ENCODE results near the gene ZNF320. TPM values are rescaled to one million over a fixed set of nuclear protein-coding genes. Genes with fewer than 3 reads are reported as not detected.
"Not testable (repeated sequence)": the region's sequence is repeated elsewhere in the genome, so short reads cannot be mapped to it uniquely, and the experiment has no call there.

Gene ZNF320
- polyA plus RNA-seq, 1 of the 3 experiments (the other 2 are of a cell fraction): 6.9 TPM

DNA sequence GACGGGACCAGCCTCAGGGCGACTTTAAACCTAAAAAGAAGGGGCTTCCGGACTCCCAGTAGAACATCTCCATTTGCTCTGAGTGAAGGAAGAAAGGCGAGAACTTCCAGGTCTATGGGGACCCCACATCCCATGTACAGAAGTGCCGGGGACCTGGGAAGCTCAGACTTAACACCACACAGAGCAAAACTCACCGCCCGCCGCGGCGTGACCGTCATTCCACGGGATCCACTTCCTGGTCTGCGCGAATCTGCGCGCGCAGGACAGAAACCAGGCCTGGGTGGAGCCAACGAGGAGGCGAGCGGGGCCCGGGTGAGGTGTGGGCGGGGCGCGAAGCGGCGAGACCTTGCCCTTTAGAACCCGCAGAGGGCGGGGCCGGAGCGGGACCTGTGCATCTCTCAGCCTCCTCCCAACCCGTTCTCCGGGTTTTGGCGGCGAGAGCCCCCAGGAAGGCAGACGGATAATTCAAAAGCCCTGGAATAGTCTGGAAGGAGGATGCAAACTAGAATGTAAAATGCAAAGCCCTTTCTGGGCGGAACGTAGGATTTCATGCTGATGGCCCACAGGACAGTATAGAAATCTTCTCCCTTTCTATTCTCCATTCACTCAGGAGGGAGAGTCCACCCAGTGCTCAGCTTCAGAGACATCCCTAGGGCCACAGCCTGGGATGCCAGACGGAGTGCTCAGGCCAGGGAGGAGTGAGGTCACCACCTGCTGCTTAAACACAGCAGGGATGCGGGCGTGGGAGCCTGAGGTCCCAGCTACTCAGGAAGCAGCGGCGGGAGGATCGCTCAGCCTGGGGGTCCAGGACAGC lies 39.9 kb downstream of the ZNF320 start, which contains the start of gene ZNF468:
Gene ZNF468 (minus strand): TSS at position 242 of the 814 bp plus-strand sequence. CDS start 3,347 bp downstream, outside the sequence.
- CTCF ChIA-PET: interaction anchor here (0.6 kb wide), 1 partner anchor 124 kb away, joined by 4 read pairs; no protein-coding TSS in a partner anchor
- H3K27me3 ChIP-seq (ENCODE audit: insufficient read depth); POLR2A ChIA-PET; H4K20me1 ChIP-seq (ENCODE audit: insufficient read depth); H3K9me2 ChIP-seq; H3K4me1 ChIP-seq (ENCODE audit: control insufficient read depth in 1 of 2, insufficient read depth in 2 of 2, low read depth in 1 of 2, low read length in 1 of 2); H3F3A ChIP-seq (replicated peaks; ENCODE audit: insufficient read depth); H3K79me2 ChIP-seq (ENCODE audit: insufficient read depth); H3K9me3 ChIP-seq: not testable (repeated sequence)
- Histone ChIP-seq H3K27ac (ENCODE audit: low read depth in 2 of 2, low read length in 1 of 2) (peak within 1 kb of the TSS in 1 of 2 experiments; percentile 67; a peak in 2 of 4 replicates), H3K4me2 (peak within 1 kb of the TSS; percentile 81), H2AFZ (ENCODE audit: low read depth) (peak within 1 kb of the TSS; percentile 97), H3K9ac (peak within 1 kb of the TSS; percentile 74), H3K4me3 (ENCODE audit: low read depth in 2 of 2, low read length in 1 of 2) (peak within 1 kb of the TSS; percentile 63 to 77), H3K36me3 (replicated peaks in 1 of 2; ENCODE audit: control insufficient read depth in 1 of 2, insufficient read depth in 2 of 2, low read length in 1 of 2) (peaks cover 0 to 12% of the 10 kb centered on the region in 2 experiments)
- TF ChIP-seq, protein P1, sequence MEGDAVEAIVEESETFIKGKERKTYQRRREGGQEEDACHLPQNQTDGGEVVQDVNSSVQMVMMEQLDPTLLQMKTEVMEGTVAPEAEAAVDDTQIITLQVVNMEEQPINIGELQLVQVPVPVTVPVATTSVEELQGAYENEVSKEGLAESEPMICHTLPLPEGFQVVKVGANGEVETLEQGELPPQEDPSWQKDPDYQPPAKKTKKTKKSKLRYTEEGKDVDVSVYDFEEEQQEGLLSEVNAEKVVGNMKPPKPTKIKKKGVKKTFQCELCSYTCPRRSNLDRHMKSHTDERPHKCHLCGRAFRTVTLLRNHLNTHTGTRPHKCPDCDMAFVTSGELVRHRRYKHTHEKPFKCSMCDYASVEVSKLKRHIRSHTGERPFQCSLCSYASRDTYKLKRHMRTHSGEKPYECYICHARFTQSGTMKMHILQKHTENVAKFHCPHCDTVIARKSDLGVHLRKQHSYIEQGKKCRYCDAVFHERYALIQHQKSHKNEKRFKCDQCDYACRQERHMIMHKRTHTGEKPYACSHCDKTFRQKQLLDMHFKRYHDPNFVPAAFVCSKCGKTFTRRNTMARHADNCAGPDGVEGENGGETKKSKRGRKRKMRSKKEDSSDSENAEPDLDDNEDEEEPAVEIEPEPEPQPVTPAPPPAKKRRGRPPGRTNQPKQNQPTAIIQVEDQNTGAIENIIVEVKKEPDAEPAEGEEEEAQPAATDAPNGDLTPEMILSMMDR (IDR thresholded peaks at IDR 0.05): peak; percentile 26
- TF ChIP-seq RAD21 (IDR thresholded peaks at IDR 0.05; ENCODE audit: low read length) (0 out of 2 replicates have a peak, but pooled peaks have one; percentile 5), ELF1 (IDR thresholded peaks at IDR 0.05) (peak; percentile 89), MXI1 (IDR thresholded peaks at IDR 0.05; ENCODE audit: low read depth, low read length) (peak; percentile 72), NRF1 (IDR thresholded peaks at IDR 0.05; ENCODE audit: low read depth, low read length) (peak; percentile 60), POLR2AphosphoS5 (IDR thresholded peaks at IDR 0.05; ENCODE audit: low read depth, low read length) (peak; percentile 81)
- TF ChIP-seq, protein P2, sequence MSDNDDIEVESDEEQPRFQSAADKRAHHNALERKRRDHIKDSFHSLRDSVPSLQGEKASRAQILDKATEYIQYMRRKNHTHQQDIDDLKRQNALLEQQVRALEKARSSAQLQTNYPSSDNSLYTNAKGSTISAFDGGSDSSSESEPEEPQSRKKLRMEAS (IDR thresholded peaks at IDR 0.05; ENCODE audit: low read depth): peak; percentile 52; the same call in 1 of the 2 replicates
- DNase-seq: peak; percentile 78
- 9% methylated on average over 27 of the region's 43 CpGs for WGBS (ENCODE audit: low lambda C conversion rate)

DNA sequence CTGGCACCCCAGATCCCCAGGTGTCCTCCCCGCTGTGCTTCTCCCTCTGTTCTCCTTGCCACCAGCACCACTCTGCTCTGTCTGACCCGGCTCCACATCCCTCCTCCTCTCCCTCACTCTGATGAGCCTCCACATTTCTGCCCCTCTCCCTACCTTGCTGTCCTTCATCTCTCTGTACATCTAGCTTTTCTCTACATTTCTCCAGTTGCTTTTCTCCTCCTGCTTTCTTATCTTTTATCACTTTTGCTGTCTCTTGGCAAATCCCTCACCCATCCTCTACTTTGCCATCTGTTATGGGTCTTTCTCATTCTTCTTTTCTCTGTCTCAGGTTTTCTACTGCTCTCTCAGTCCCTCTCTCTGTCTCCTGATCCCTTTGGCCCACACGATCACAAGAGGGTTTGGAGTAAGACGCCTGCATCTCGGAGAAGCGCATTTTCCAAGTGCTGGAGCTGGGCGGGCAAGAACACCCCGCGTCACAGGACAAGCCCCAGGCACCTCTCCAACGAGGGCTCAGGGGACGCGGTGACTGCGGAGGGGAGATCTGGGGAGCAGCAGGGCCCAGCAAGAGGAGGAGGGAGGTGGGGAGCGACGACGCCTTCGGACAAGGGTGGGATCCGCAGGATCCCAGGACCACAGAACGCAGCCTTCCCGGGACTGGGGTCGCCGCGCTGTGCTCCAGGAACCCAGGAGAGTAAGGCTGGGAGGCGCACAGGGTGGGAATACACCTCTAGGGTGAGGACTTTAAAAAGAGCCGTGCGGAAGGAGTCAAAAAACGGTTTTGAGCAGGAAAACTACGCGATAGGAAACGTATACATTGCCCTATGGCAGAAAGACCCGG lies 40.7 kb downstream of the ZNF320 start:
- peaks cover 0 to 19% of the 10 kb centered on the region in 2 experiments for H3K36me3 ChIP-seq (replicated peaks in 1 of 2; ENCODE audit: control insufficient read depth in 1 of 2, insufficient read depth in 2 of 2, low read length in 1 of 2)
- CTCF ChIA-PET; H3K9me3 ChIP-seq; H3K9me2 ChIP-seq; H3K27me3 ChIP-seq (ENCODE audit: insufficient read depth); H3K27ac ChIP-seq (ENCODE audit: low read depth in 2 of 2, low read length in 1 of 2); H3K4me1 ChIP-seq (ENCODE audit: control insufficient read depth in 1 of 2, insufficient read depth in 2 of 2, low read depth in 1 of 2, low read length in 1 of 2); H4K20me1 ChIP-seq (ENCODE audit: insufficient read depth); POLR2A ChIA-PET; H3F3A ChIP-seq (replicated peaks; ENCODE audit: insufficient read depth); H3K79me2 ChIP-seq (ENCODE audit: insufficient read depth): not testable (repeated sequence)
- peak overlapping the region; percentile 63 to 77 for H3K4me3 ChIP-seq (ENCODE audit: low read depth in 2 of 2, low read length in 1 of 2)
- peak; percentile 30 for DNase-seq
- H2AFZ ChIP-seq (ENCODE audit: low read depth): peak overlapping the region; percentile 91; the same call in 1 of the 2 replicates
- peak overlapping the region; percentile 74 for H3K9ac ChIP-seq
- 8% methylated on average over 22 of the region's 31 CpGs for WGBS (ENCODE audit: low lambda C conversion rate)
- peak overlapping the region; percentile 81 for H3K4me2 ChIP-seq

Small RNA genes lying within 50 kb of the gene (small RNA-seq; reads per million reads assigned to genes)
- 0 to 3.4 (median 0.29) reads per million in 7 experiments for gene ZNF320

Other genes starting within 250 kb of the ZNF320 start
- gene ZNF611, start 162.6 kb downstream of the ZNF320 start, polyA plus RNA-seq (2012; rRNA removed): 2.6 and 3.3 TPM in 2 replicates
- 9.9 and 12.3 TPM in 2 replicates for gene ZNF600, start 110.8 kb downstream of the ZNF320 start, polyA plus RNA-seq (2012; rRNA removed)
- gene ZNF28, start 76.0 kb downstream of the ZNF320 start, polyA plus RNA-seq (2012; rRNA removed): 4.8 and 6.5 TPM in 2 replicates
- 7.8 and 11.2 TPM in 2 replicates for gene ZNF468, start 40.0 kb downstream of the ZNF320 start, polyA plus RNA-seq (2012; rRNA removed)
- 0.46 and 0.83 TPM in 2 replicates for gene ZNF888, start 25.8 kb upstream of the ZNF320 start, polyA plus RNA-seq (2012; rRNA removed)
- gene ZNF816, start 65.2 kb upstream of the ZNF320 start, polyA plus RNA-seq (2012; rRNA removed): 1.8 and 2.5 TPM in 2 replicates
- gene ERVV-1, start 116.3 kb upstream of the ZNF320 start, polyA plus RNA-seq (2012; rRNA removed): not detected in 2 replicates
- gene ERVV-2, start 147.1 kb upstream of the ZNF320 start, polyA plus RNA-seq (2012; rRNA removed): not detected in 2 replicates
- 10.1 and 12.3 TPM in 2 replicates for gene ZNF160, start 205.8 kb upstream of the ZNF320 start, polyA plus RNA-seq (2012; rRNA removed)
- gene ZNF415, start 235.3 kb upstream of the ZNF320 start, polyA plus RNA-seq (2012; rRNA removed): 1.6 and 1.9 TPM in 2 replicates

All from SK-N-SH (cell line).